ENCODE results near the gene LIF.

- TF ChIP-seq CTCF (IDR thresholded peaks at IDR 0.05) (no peak), POLR2A (IDR thresholded peaks at IDR 0.05) (no peak)
Observed at GRCh38 chr22:30262112-30262511, 15.6 kb upstream of the LIF start.

Measured in tibial nerve (tissue), 3 donors.